ENCODE data around the gene DAB2.

Gene DAB2

DNA sequence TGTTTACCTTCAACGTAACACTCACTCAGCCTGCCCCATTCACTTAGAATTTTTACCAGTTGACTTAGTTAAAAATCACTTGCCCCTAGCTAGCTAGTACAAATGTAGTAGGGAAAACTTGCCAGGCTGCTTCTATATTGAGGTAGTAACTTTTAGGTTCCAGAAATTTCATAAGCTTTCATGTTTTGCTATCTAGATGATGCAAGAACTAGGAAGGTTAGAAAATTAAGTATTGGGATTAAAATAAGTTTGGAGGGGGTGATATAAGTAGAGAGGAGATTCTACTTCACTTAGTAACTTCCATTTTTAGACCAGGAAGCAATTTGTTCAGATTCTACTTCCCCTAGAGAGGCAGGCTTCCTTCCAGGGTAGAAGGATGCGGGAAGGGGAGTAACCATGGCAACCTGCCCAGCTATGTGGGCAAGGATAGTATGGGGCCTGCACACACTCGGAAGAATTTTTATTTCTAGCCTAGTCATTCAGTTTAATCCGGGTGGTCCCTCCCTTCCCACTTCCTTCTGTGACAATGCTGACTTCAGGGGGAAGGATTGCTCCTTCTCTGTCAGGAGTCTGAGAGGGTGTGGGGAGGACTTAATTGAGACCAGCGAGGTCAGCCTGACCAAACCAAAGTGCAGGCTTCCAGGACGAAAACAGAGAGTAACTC lies 4.2 kb downstream of the DAB2 start:
- ChIA-PET POLR2A (no interaction called here), CTCF (interaction anchor here (1.1 kb wide), 1 partner anchor 127 kb away, joined by 3 read pairs; no protein-coding TSS in a partner anchor)
- Histone ChIP-seq H3K4me1 (ENCODE audit: control insufficient read depth, insufficient read depth, low read length) (peaks cover 5% of the 10 kb centered on the region; the same call in 1 of the 2 replicates), H3K36me3 (ENCODE audit: control insufficient read depth in 2 of 2, insufficient read depth in 1 of 2, low read length in 2 of 2) (no peaks in the 10 kb centered on the region), H3K27ac (ENCODE audit: extremely low read depth, low read depth, low read length) (no peak overlapping the region), H3K4me3 (ENCODE audit: low read depth, low read length) (no peak overlapping the region), H3K9me3 (ENCODE audit: control insufficient read depth, insufficient read depth, low read depth, low read length) (no peaks in the 10 kb centered on the region)
- TF ChIP-seq ZNF610 (tag by site-specific recombination; IDR thresholded peaks at IDR 0.05; ENCODE audit: borderline replicate concordance) (no peak), BCL11A (tag by site-specific recombination; IDR thresholded peaks at IDR 0.05; ENCODE audit: low read depth) (no peak), ZNF175 (tag by site-specific recombination; IDR thresholded peaks at IDR 0.05) (no peak), ZNF433 (tag by site-specific recombination; IDR thresholded peaks at IDR 0.05; ENCODE audit: low read depth) (no peak), ZNF561 (tag by site-specific recombination; IDR thresholded peaks at IDR 0.05; ENCODE audit: borderline replicate concordance) (no peak), ZIC2 (tag by site-specific recombination; IDR thresholded peaks at IDR 0.05) (no peak), KLF10 (tag by site-specific recombination; IDR thresholded peaks at IDR 0.05) (no peak), ZNF221 (tag by site-specific recombination; IDR thresholded peaks at IDR 0.05; ENCODE audit: borderline replicate concordance) (no peak), ZNF2 (tag by site-specific recombination; IDR thresholded peaks at IDR 0.05) (no peak)

DNA sequence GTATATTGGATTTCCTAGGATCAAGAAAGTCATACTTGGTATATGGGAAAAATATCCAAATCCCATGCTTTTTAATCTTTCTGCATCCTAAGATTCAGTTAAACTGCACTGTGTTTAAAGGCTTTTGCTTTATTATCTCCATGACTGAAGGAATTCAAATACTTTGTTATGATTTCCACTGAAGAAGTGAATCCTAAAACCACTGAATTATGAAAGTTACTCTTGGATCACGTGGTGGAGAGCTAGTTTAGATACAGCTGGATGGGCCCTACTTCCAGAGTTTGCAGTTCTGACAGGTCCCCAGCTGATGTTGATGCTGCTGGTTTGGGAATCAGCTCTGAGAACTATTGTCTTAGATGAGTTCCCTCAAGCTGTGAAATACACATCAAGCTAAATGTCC lies 5.0 kb downstream of the DAB2 start:
- CTCF ChIA-PET = no interaction called here
- Histone ChIP-seq H3K4me3 (ENCODE audit: low read depth, low read length) (no peak overlapping the region), H3K9me3 (ENCODE audit: control insufficient read depth, insufficient read depth, low read depth, low read length) (no peaks in the 10 kb centered on the region), H3K36me3 (ENCODE audit: control insufficient read depth in 2 of 2, insufficient read depth in 1 of 2, low read length in 2 of 2) (no peaks in the 10 kb centered on the region), H3K4me1 (ENCODE audit: control insufficient read depth, insufficient read depth, low read length) (peaks cover 5% of the 10 kb centered on the region; the same call in 1 of the 2 replicates), H3K27ac (ENCODE audit: extremely low read depth, low read depth, low read length) (no peak overlapping the region)
- TF ChIP-seq PRDM10 (tag by site-specific recombination; IDR thresholded peaks at IDR 0.05) (no peak), ZNF223 (tag by site-specific recombination; IDR thresholded peaks at IDR 0.05) (no peak)
- TF ChIP-seq, protein P1, sequence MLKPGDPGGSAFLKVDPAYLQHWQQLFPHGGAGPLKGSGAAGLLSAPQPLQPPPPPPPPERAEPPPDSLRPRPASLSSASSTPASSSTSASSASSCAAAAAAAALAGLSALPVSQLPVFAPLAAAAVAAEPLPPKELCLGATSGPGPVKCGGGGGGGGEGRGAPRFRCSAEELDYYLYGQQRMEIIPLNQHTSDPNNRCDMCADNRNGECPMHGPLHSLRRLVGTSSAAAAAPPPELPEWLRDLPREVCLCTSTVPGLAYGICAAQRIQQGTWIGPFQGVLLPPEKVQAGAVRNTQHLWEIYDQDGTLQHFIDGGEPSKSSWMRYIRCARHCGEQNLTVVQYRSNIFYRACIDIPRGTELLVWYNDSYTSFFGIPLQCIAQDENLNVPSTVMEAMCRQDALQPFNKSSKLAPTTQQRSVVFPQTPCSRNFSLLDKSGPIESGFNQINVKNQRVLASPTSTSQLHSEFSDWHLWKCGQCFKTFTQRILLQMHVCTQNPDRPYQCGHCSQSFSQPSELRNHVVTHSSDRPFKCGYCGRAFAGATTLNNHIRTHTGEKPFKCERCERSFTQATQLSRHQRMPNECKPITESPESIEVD (tag by site-specific recombination; IDR thresholded peaks at IDR 0.05) = no peak
- POLR2A ChIA-PET = no interaction called here

DNA sequence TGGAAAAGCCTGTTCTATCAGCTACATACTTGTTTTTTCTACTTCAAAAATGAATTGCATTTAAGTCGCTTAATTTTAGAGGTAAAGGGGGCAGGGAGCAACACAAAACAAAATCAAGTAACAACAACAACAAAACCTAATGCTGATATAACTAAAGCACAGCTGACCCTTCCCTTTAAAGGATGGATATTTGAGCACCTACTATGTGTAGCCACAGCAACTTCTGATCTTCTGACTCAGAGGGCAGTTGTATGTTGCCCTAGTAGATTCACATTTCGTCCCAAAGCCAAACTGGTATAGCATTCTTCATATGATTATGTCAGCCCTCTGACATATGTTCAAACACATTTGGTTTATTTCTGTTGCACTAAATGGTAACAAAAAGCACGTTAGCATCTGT lies 6.8 kb downstream of the DAB2 start:
- POLR2A ChIA-PET = no interaction called here
- H3K9me3 ChIP-seq (ENCODE audit: control insufficient read depth, insufficient read depth, low read depth, low read length) = no peaks in the 10 kb centered on the region
- H3K4me1 ChIP-seq (ENCODE audit: control insufficient read depth, insufficient read depth, low read length) = no peaks in the 10 kb centered on the region
- H3K4me3 ChIP-seq (ENCODE audit: low read depth, low read length) = no peak overlapping the region
- no peak overlapping the region for H3K27ac ChIP-seq (ENCODE audit: extremely low read depth, low read depth, low read length)
- no peaks in the 10 kb centered on the region for H3K36me3 ChIP-seq (ENCODE audit: control insufficient read depth in 2 of 2, insufficient read depth in 1 of 2, low read length in 2 of 2)
- CTCF ChIA-PET = interaction anchor here (0.5 to 1.2 kb wide), 2 partner anchors 42 to 154 kb away, joined by 3 read pairs; no protein-coding TSS in a partner anchor
- TF ChIP-seq ZNF585B (tag by site-specific recombination; IDR thresholded peaks at IDR 0.05) = no peak
- no peak for TF ChIP-seq KLF9 (tag by site-specific recombination; IDR thresholded peaks at IDR 0.05; ENCODE audit: low read depth)
- TF ChIP-seq ZNF785 (tag by site-specific recombination; IDR thresholded peaks at IDR 0.05) = no peak
- no peak for TF ChIP-seq ZNF311 (tag by site-specific recombination; IDR thresholded peaks at IDR 0.05; ENCODE audit: borderline replicate concordance)
- no peak for TF ChIP-seq ZBTB21 (tag by site-specific recombination; IDR thresholded peaks at IDR 0.05)
- TF ChIP-seq ZNF776 (tag by site-specific recombination; IDR thresholded peaks at IDR 0.05; ENCODE audit: borderline replicate concordance) = no peak
- no peak for TF ChIP-seq TCF7L2 (IDR thresholded peaks at IDR 0.05; ENCODE audit: borderline replicate concordance, low read depth, low read length)
- TF ChIP-seq ZNF501 (tag by site-specific recombination; IDR thresholded peaks at IDR 0.05) = no peak
- no peak for TF ChIP-seq SP2 (tag by site-specific recombination; IDR thresholded peaks at IDR 0.05)
- TF ChIP-seq, protein P2, sequence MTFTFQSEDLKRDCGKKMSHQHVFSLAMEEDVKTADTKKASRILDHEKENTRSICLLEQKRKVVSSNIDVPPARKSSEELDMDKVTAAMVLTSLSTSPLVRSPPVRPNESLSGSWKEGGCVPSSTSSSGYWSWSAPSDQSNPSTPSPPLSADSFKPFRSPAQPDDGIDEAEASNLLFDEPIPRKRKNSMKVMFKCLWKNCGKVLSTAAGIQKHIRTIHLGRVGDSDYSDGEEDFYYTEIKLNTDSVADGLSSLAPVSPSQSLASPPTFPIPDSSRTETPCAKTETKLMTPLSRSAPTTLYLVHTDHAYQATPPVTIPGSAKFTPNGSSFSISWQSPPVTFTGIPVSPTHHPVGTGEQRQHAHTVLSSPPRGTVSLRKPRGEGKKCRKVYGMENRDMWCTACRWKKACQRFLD (tag by site-specific recombination; IDR thresholded peaks at IDR 0.05) = no peak
- TF ChIP-seq ZFP3 (tag by site-specific recombination; IDR thresholded peaks at IDR 0.05; ENCODE audit: low read depth) = no peak
- TF ChIP-seq ZNF792 (tag by site-specific recombination; IDR thresholded peaks at IDR 0.05) = no peak
- TF ChIP-seq ZEB2 (tag by site-specific recombination; IDR thresholded peaks at IDR 0.05) = no peak
- no peak for TF ChIP-seq ZNF211 (tag by site-specific recombination; IDR thresholded peaks at IDR 0.05; ENCODE audit: low read depth)
- no peak for TF ChIP-seq ZBTB48 (tag by site-specific recombination; IDR thresholded peaks at IDR 0.05)
- TF ChIP-seq ZNF112 (tag by site-specific recombination; IDR thresholded peaks at IDR 0.05) = no peak

All from HEK293 (cell line).